GM12878 (cell line): ENCODE results near the gene C11orf98. TPM values are rescaled to one million over a fixed set of nuclear protein-coding genes. Genes with fewer than 3 reads are reported as not detected.

ENCODE experiments used
- ATAC-seq: fragments of 200-7000 bp; cut with Tn5 transposase; 3 replicates; pipeline ENCODE4 v1.9.1; 2020; ENCODE audit warnings: mild to moderate bottlenecking, moderate library complexity
- BruUV-seq: library from RNA; stranded (reverse); fragments of 400-500 nt; replicated peaks from 2 replicates; lab custom pipeline; 2021; lab: Mats Ljungman, UMichigan
- CTCF ChIA-PET: fragments of 300-600 bp; sonication (Branson Sonifier 250); formaldehyde crosslinking; extraction: SDS; loops from one replicate; lab custom pipeline; 2021; ENCODE audit warnings: inconsistent platforms; lab: Yijun Ruan, JAX
- POLR2A ChIA-PET: fragments of 350-600 bp; formaldehyde crosslinking; extraction: SDS; loops from one replicate; lab custom pipeline; 2021; ENCODE audit warnings: inconsistent platforms; lab: Charles Lee
- RAD21 ChIA-PET: fragments of 300-600 bp; sonication (Branson Sonifier 250); formaldehyde crosslinking; loops from one replicate; lab custom pipeline; 2023; ENCODE audit warnings: antibody characterized with exemption; ENCODE audit not compliant: unreplicated experiment; lab: Charles Lee
- SMC1A ChIA-PET: fragments of 300-600 bp; sonication (Branson Sonifier 250); formaldehyde crosslinking; loops from one replicate; lab custom pipeline; 2023; ENCODE audit not compliant: unreplicated experiment, uncharacterized antibody; lab: Charles Lee
- DNase-seq: peaks from one replicate; pipeline ENCODE4 v3.0.0-alpha.2; 2011; ENCODE audit warnings: low read depth, low spot score
- FAIRE-seq: peaks from 3 replicates; lab custom pipeline; 2011; peaks lifted over from hg19 to GRCh38; lab: Jason Lieb, UNC
- H2AFZ ChIP-seq: 2 replicates; pipeline ENCODE4 v1.6.0; 2011; ENCODE audit warnings: low read depth, low read length, control low read depth; ENCODE audit not compliant: control insufficient read depth
- H3K27ac ChIP-seq: 2 replicates; pipeline ENCODE4 v1.5.1; 2011; ENCODE audit warnings: control low read depth; ENCODE audit not compliant: control insufficient read depth, insufficient read depth
- H3K27me3 ChIP-seq, 2 experiments: replicated peaks in 1 of 2; 2 replicates each; pipeline versions ENCODE4 v1.6.0 to v1.6.1; 2011; ENCODE audit warnings: low read length in 1 of 2; ENCODE audit not compliant: control insufficient read depth in 2 of 2, insufficient read depth in 2 of 2
- H3K36me3 ChIP-seq, 2 experiments: 2 replicates each; pipeline ENCODE4 v1.5.1; 2011; ENCODE audit warnings: low read length in 1 of 2; ENCODE audit not compliant: control insufficient read depth in 2 of 2, insufficient read depth in 2 of 2
- H3K4me1 ChIP-seq: 2 replicates; pipeline ENCODE4 v1.6.1; 2011; ENCODE audit warnings: mild to moderate bottlenecking, low read length, moderate library complexity, mixed read lengths; ENCODE audit not compliant: control insufficient read depth, insufficient read depth
- H3K4me2 ChIP-seq: 2 replicates; pipeline ENCODE4 v1.6.0; 2011; ENCODE audit warnings: control low read depth; ENCODE audit not compliant: control insufficient read depth, insufficient read depth
- H3K4me3 ChIP-seq: fragments of 200-600 bp; sonication (generic); 2 replicates; pipeline ENCODE4 v1.5.1; 2016
- H3K79me2 ChIP-seq: 2 replicates; pipeline ENCODE4 v1.6.0; 2011; ENCODE audit warnings: low read length; ENCODE audit not compliant: control insufficient read depth, insufficient read depth
- H3K9ac ChIP-seq: 2 replicates; pipeline ENCODE4 v1.8.0; 2011; ENCODE audit warnings: low read length, control low read depth, mixed read lengths; ENCODE audit not compliant: control insufficient read depth, insufficient read depth
- H3K9me3 ChIP-seq: replicated peaks from 3 replicates; pipeline ENCODE4 v1.5.1; 2011; ENCODE audit warnings: mild to moderate bottlenecking, low read length; ENCODE audit not compliant: control insufficient read depth, insufficient read depth
- H4K20me1 ChIP-seq: 2 replicates; pipeline ENCODE4 v1.6.0; 2011; ENCODE audit not compliant: control insufficient read depth, insufficient read depth
- CTCF ChIP-seq, 3 experiments: IDR thresholded peaks in 2 of 3; conservative IDR thresholded peaks in 1 of 3; 2 replicates each; pipeline ENCODE4 v1.5.1; 2011; ENCODE audit warnings: low read depth in 3 of 3, low read length in 3 of 3, mild to moderate bottlenecking in 3 of 3, control low read depth in 2 of 3, moderate library complexity in 2 of 3, inconsistent platforms in 1 of 3, mixed read lengths in 1 of 3; ENCODE audit not compliant: control insufficient read depth in 2 of 3, insufficient read depth in 1 of 3; ENCODE audit errors: extremely low read depth in 1 of 3
- ZBTB4 ChIP-seq: fragments of 450-650 bp; formaldehyde crosslinking; IDR thresholded peaks from 2 replicates; pipeline ENCODE4 v1.4.0; 2022; ENCODE audit warnings: mild to moderate bottlenecking, moderate library complexity
- WGBS: methylation state at CpG from one replicate; pipeline ENCODE4 v1.1.6; 2016; ENCODE audit warnings: low lambda C conversion rate; ENCODE audit not compliant: insufficient replicate concordance, insufficient coverage; ENCODE audit errors: missing lambda C conversion rate; 5-methylcytosine and 5-hydroxymethylcytosine counted together
- in situ Hi-C: fragments of 300-500 bp; cut with MboI; formaldehyde crosslinking; loops from 9 replicates; pipeline ENCODE4 v1.14.3; 2018; ENCODE audit warnings: mixed read lengths
- intact Hi-C: fragments of 100-400 bp; cut with micrococcal nuclease; formaldehyde crosslinking; loops from one replicate; pipeline ENCODE4 v1.14.2; 2022; ENCODE audit not compliant: unreplicated experiment
- polyA plus RNA-seq, 11 experiments: library from polyadenylated mRNA; depleted of rRNA in 4 of 11; unstranded in 6 of 11; stranded (reverse) in 5 of 11; fragments of >200 nt; fragmentation: Nextera tagmentation in 4 of 11; fragmentation: Illumina TruSeq in 1 of 11; extraction: Ambion mirVana in 4 of 11; extraction: Trizol in 1 of 11; gene quantifications; 1 replicate in 1 of 11; 2 replicates in 10 of 11; pipeline versions ENCODE4 v1.2.1 to v1.2.3, GENCODE V29; 2011 to 2016; ENCODE audit warnings: inconsistent platforms in 2 of 11, missing spikeins in 2 of 11, low read depth in 1 of 11
- total RNA-seq, 4 experiments: library from RNA; depleted of rRNA in 3 of 4; stranded (reverse); fragments of >200 nt in 3 of 4; fragmentation: Illumina TruSeq in 1 of 4; extraction: Trizol in 1 of 4; gene quantifications; 2 replicates each; pipeline versions ENCODE4 v1.2.1 to v1.2.3, GENCODE V29; 2013 to 2021

The C11orf98 gene
- total and polyA plus RNA-seq, 10 of the 15 experiments (the other 5 are each of a cell fraction or from before 2014, with no cell fraction given), result 62.5 to 270 (median 162) TPM

DNA sequence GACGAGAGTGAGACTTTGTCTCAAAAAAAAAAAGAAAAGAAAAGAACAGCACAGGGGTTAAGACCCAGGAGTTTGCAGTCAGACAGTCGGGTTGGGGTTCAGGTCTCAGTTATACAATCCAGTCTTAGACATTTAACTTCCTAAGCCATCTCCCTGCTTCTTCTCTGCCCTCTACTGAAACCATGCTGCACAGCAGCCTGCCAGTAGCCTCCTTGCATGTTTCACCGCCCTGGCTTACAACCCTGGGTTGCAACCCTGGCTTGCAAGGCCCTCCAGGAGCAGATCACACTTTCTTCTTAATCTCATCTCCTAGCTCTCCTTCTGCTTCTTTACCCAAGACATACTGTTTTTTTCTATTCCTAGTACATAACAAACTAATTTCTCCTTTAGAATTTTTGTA, 37.3 kb downstream of the C11orf98 start:
- POLR2A ChIA-PET, result interaction anchor here (1.0 kb wide), 1 partner anchor 14 kb away, joined by 3 read pairs; no protein-coding TSS in a partner anchor
- CTCF ChIA-PET, result no interaction called here
- TF ChIP-seq ZBTB4 (no peak), CTCF (IDR thresholded peaks at IDR 0.05 in 2 of 3, conservative IDR thresholded peaks at IDR 0.05 in 1 of 3; ENCODE audit: control insufficient read depth in 2 of 3, extremely low read depth in 1 of 3, insufficient read depth in 1 of 3, low read depth in 3 of 3, low read length in 3 of 3) (0 out of 6 replicates have a peak, but pooled peaks of 1 of the 3 experiments have one; percentile 10)
- H3K36me3 ChIP-seq, result peaks cover 38 to 40% of the 10 kb centered on the region in 2 experiments
- no peaks in the 10 kb centered on the region for H3K9me3 ChIP-seq
- RAD21 ChIA-PET, result no interaction called here
- no peaks in the 10 kb centered on the region for H3K79me2 ChIP-seq
- H2AFZ ChIP-seq, result no peak overlapping the region
- in situ Hi-C loops, result no loop called here
- FAIRE-seq (no peak), DNase-seq (no peak), ATAC-seq (no peak)
- intact Hi-C loops, result no loop called here
- H3K27ac ChIP-seq, result no peak overlapping the region
- BruUV-seq, result no TSS peak
- H3K9ac ChIP-seq, result no peak overlapping the region
- no peaks in the 10 kb centered on the region for H3K27me3 ChIP-seq
- H3K4me3 ChIP-seq, result no peak overlapping the region
- H3K4me2 ChIP-seq, result no peak overlapping the region
- SMC1A ChIA-PET, result interaction anchor here (0.9 to 1.5 kb wide), 2 partner anchors 13 to 17 kb away, joined by 4 read pairs; no protein-coding TSS in a partner anchor
- H3K4me1 ChIP-seq, result no peaks in the 10 kb centered on the region
- H4K20me1 ChIP-seq, result no peaks in the 10 kb centered on the region
- WGBS, result 83% methylated on average over 2 of the region's 3 CpGs
